ENCODE results near the gene EMX1. TPM values are rescaled to one million over a fixed set of nuclear protein-coding genes. Genes with fewer than 3 reads are reported as not detected.

EMX1 gene
- total RNA-seq (2022; extraction: Qiagen RNA extraction) = 0.07 to 0.28 TPM (median 0.21 TPM) in 4 of 5 replicates, not detected in the other

GRCh38 chr2:72917138-72917876 is at the start of gene EMX1:
EMX1 (plus strand) TSS chr2:72917519; CDS start chr2:72917853, 334 bp downstream.

GRCh38 chr2:72887032-72887739 is 30.1 kb upstream of the EMX1 start, which contains the start of gene SPR:
SPR (plus strand) TSS chr2:72887408; CDS start chr2:72887433, 25 bp downstream.

Other genes with a start within 250 kb of the EMX1 start
- 7.8 to 10.2 TPM (median 9.8 TPM) in 5 replicates for gene EXOC6B, start 91.5 kb upstream of the EMX1 start, total RNA-seq (2022; extraction: Qiagen RNA extraction)
- 94.4 to 129 TPM (median 113 TPM) in 5 replicates for gene SPR, start 30.1 kb upstream of the EMX1 start, total RNA-seq (2022; extraction: Qiagen RNA extraction)
- gene SFXN5, start 154.2 kb downstream of the EMX1 start, total RNA-seq (2022; extraction: Qiagen RNA extraction) = 9.6 to 14.6 TPM (median 12.7 TPM) in 5 replicates
- gene RAB11FIP5, start 195.4 kb downstream of the EMX1 start, total RNA-seq (2022; extraction: Qiagen RNA extraction) = 29.2 to 34.5 TPM (median 32.8 TPM) in 5 replicates